PC-9 (cell line): Measurements from ENCODE around the gene B3GLCT. TPM values are rescaled to one million over a fixed set of nuclear protein-coding genes. Genes with fewer than 3 reads are reported as not detected.

Source experiments
- BruUV-seq: library from RNA; stranded (reverse); fragments of 400-500 nt; replicated peaks from 2 replicates; lab custom pipeline; 2021; lab: Mats Ljungman, UMichigan
- CTCF ChIA-PET: fragments of 300-600 bp; sonication (Branson Sonifier 250); formaldehyde crosslinking; loops from one replicate; lab custom pipeline; 2022; ENCODE audit warnings: antibody characterized with exemption; lab: Charles Lee
- POLR2A ChIA-PET: fragments of 300-600 bp; sonication (Branson Sonifier 250); formaldehyde crosslinking; loops from one replicate; lab custom pipeline; 2022; ENCODE audit warnings: antibody characterized with exemption; ENCODE audit not compliant: unreplicated experiment; lab: Charles Lee
- DNase-seq, 2 experiments: peaks; one replicate each; pipeline versions ENCODE4 v3.0.0 to v3.0.0-alpha.2; 2015 to 2022; ENCODE audit warnings: mixed read lengths in 1 of 2
- H2AFZ ChIP-seq: fragments of 200-600 bp; sonication (generic); 2 replicates; pipeline ENCODE4 v1.8.1; 2017; ENCODE audit warnings: antibody characterized with exemption
- H3F3A ChIP-seq: fragments of 200-600 bp; sonication (generic); 2 replicates; pipeline ENCODE4 v1.8.1; 2017; ENCODE audit warnings: antibody characterized with exemption, mild to moderate bottlenecking, low read depth; ENCODE audit not compliant: insufficient read depth
- H3K27ac ChIP-seq: fragments of 200-600 bp; sonication (generic); 2 replicates; pipeline ENCODE4 v1.6.1; 2016; ENCODE audit warnings: mixed run types
- H3K27me3 ChIP-seq: fragments of 200-600 bp; sonication (generic); 2 replicates; pipeline ENCODE4 v1.6.1; 2016; ENCODE audit warnings: low read depth, mixed run types; ENCODE audit not compliant: insufficient read depth
- H3K36me3 ChIP-seq: fragments of 200-600 bp; sonication (generic); 2 replicates; pipeline ENCODE4 v1.6.1; 2016; ENCODE audit warnings: low read depth, mixed run types
- H3K4me1 ChIP-seq: fragments of 200-600 bp; sonication (generic); replicated peaks from 2 replicates; pipeline ENCODE4 v1.6.1; 2016; ENCODE audit warnings: mixed run types; ENCODE audit not compliant: insufficient read depth
- H3K4me2 ChIP-seq: fragments of 200-600 bp; sonication (generic); 2 replicates; pipeline ENCODE4 v1.6.1; 2017; ENCODE audit warnings: mixed run types
- H3K4me3 ChIP-seq: fragments of 200-600 bp; sonication (generic); 2 replicates; pipeline ENCODE4 v1.6.1; 2016; ENCODE audit warnings: mixed run types
- H3K79me2 ChIP-seq: fragments of 200-600 bp; sonication (generic); 2 replicates; pipeline ENCODE4 v1.6.1; 2017; ENCODE audit warnings: low read depth, mixed run types
- H3K9me2 ChIP-seq: fragments of 200-600 bp; sonication (generic); 2 replicates; pipeline ENCODE4 v1.8.1; 2017; ENCODE audit warnings: mild to moderate bottlenecking; ENCODE audit not compliant: insufficient read depth
- H3K9me3 ChIP-seq: fragments of 200-600 bp; sonication (generic); 2 replicates; pipeline ENCODE4 v1.8.1; 2016; ENCODE audit warnings: low read depth; ENCODE audit not compliant: insufficient read depth
- H4K20me1 ChIP-seq: fragments of 200-600 bp; sonication (generic); 2 replicates; pipeline ENCODE4 v1.8.1; 2017; ENCODE audit not compliant: insufficient read depth
- CTCF ChIP-seq: fragments of 200-600 bp; sonication (generic); conservative IDR thresholded peaks from 2 replicates; pipeline ENCODE4 v1.6.1; 2017; ENCODE audit warnings: mixed run types, antibody characterized with exemption, mild to moderate bottlenecking, moderate library complexity
- EZH2 ChIP-seq: fragments of 200-600 bp; sonication (generic); IDR thresholded peaks from 2 replicates; pipeline ENCODE4 v1.8.0; 2017; ENCODE audit warnings: antibody characterized with exemption, low read depth
- intact Hi-C: fragments of 100-400 bp; cut with micrococcal nuclease; formaldehyde crosslinking; loops from one replicate; pipeline ENCODE4 v1.10.0; 2022; ENCODE audit not compliant: unreplicated experiment
- total RNA-seq: library from RNA; stranded (reverse); gene quantifications from 2 replicates; pipeline ENCODE4 v1.2.3, GENCODE V29; 2021

Gene B3GLCT
- total RNA-seq, 1 experiment from 2014 or later, result 5.4 TPM

GRCh38 chr13:31322026-31322425 is 122.3 kb downstream of the B3GLCT start:
- no peaks in the 10 kb centered on the region for H3F3A ChIP-seq
- H3K9me3 ChIP-seq, result no peaks in the 10 kb centered on the region
- H2AFZ ChIP-seq, result no peak overlapping the region
- no peaks in the 10 kb centered on the region for H3K79me2 ChIP-seq
- no peak overlapping the region for H3K27ac ChIP-seq
- POLR2A ChIA-PET, result no interaction called here
- no peaks in the 10 kb centered on the region for H4K20me1 ChIP-seq
- H3K4me3 ChIP-seq, result no peak overlapping the region
- no peak overlapping the region for H3K4me2 ChIP-seq
- CTCF ChIA-PET, result no interaction called here
- no peaks in the 10 kb centered on the region for H3K9me2 ChIP-seq
- no peaks in the 10 kb centered on the region for H3K27me3 ChIP-seq
- TF ChIP-seq CTCF (no peak), EZH2 (no peak)
- intact Hi-C loops, result no loop called here
- no peaks in the 10 kb centered on the region for H3K36me3 ChIP-seq
- no peak for DNase-seq
- no TSS peak for BruUV-seq
- H3K4me1 ChIP-seq, result no peaks in the 10 kb centered on the region

- POLR2A ChIA-PET, result no interaction called here
- no peak overlapping the region for H2AFZ ChIP-seq
- intact Hi-C loops, result no loop called here
- H3K4me3 ChIP-seq, result no peak overlapping the region
- no peaks in the 10 kb centered on the region for H3F3A ChIP-seq
- no peak for TF ChIP-seq CTCF
- no peak for TF ChIP-seq EZH2
- no peak overlapping the region for H3K4me2 ChIP-seq
- H3K4me1 ChIP-seq, result no peaks in the 10 kb centered on the region
- H3K9me2 ChIP-seq, result no peaks in the 10 kb centered on the region
- no peak overlapping the region for H3K27ac ChIP-seq
- H4K20me1 ChIP-seq, result no peaks in the 10 kb centered on the region
- no peak for DNase-seq
- H3K9me3 ChIP-seq, result no peaks in the 10 kb centered on the region
- no TSS peak for BruUV-seq
- CTCF ChIA-PET, result no interaction called here
- no peaks in the 10 kb centered on the region for H3K79me2 ChIP-seq
- no peaks in the 10 kb centered on the region for H3K27me3 ChIP-seq
- no peaks in the 10 kb centered on the region for H3K36me3 ChIP-seq
Observed at GRCh38 chr13:31322702-31323405, 123.1 kb downstream of the B3GLCT start.

- ChIA-PET POLR2A (no interaction called here), CTCF (no interaction called here)
- Histone ChIP-seq H3K4me2 (no peak overlapping the region), H3K9me3 (no peaks in the 10 kb centered on the region), H3K27ac (no peak overlapping the region), H3K4me1 (no peaks in the 10 kb centered on the region), H3K36me3 (no peaks in the 10 kb centered on the region), H4K20me1 (no peaks in the 10 kb centered on the region), H2AFZ (no peak overlapping the region), H3F3A (no peaks in the 10 kb centered on the region), H3K9me2 (no peaks in the 10 kb centered on the region), H3K4me3 (no peak overlapping the region), H3K79me2 (no peaks in the 10 kb centered on the region), H3K27me3 (no peaks in the 10 kb centered on the region)
- BruUV-seq, result no TSS peak
- intact Hi-C loops, result no loop called here
- TF ChIP-seq CTCF, result no peak
- no peak for DNase-seq
Observed at GRCh38 chr13:31327182-31327860, 127.5 kb downstream of the B3GLCT start.
